SU-DHL-6 (cell line): ENCODE measurements around the gene OR52D1.

Experiments
- H2AFZ ChIP-seq: fragments of 200-600 bp; sonication (generic); 2 replicates; pipeline ENCODE4 v1.6.1; 2014; ENCODE audit warnings: low read depth, mild to moderate bottlenecking, moderate library complexity, mixed read lengths, antibody characterized with exemption, low read length; ENCODE audit not compliant: severe bottlenecking
- H3F3A ChIP-seq: fragments of 200-600 bp; shearing (Covaris generic); 2 replicates; pipeline ENCODE4 v1.6.0; 2016; ENCODE audit warnings: antibody characterized with exemption, mild to moderate bottlenecking; ENCODE audit not compliant: insufficient read depth
- H3K27ac ChIP-seq: fragments of 200-600 bp; sonication (generic); 2 replicates; pipeline ENCODE4 v1.5.1; 2016; ENCODE audit warnings: low read depth, mild to moderate bottlenecking, low read length, moderate library complexity, mixed read lengths
- H3K27me3 ChIP-seq: fragments of 200-600 bp; sonication (generic), shearing (Covaris generic); 2 replicates; pipeline ENCODE4 v1.6.0; 2014; ENCODE audit warnings: mild to moderate bottlenecking, low read length
- H3K36me3 ChIP-seq: fragments of 200-600 bp; sonication (generic); 2 replicates; pipeline ENCODE4 v1.6.1; 2014; ENCODE audit warnings: mild to moderate bottlenecking, low read length, mixed read lengths
- H3K4me2 ChIP-seq: fragments of 300-600, 200-600 bp; shearing (Covaris generic), sonication (generic); 2 replicates; pipeline ENCODE4 v1.6.0; 2014; ENCODE audit warnings: low read length, low read depth, mild to moderate bottlenecking; ENCODE audit not compliant: poor library complexity, severe bottlenecking
- H3K4me3 ChIP-seq: fragments of 200-600 bp; sonication (generic); 2 replicates; pipeline ENCODE4 v1.5.1; 2014; ENCODE audit warnings: antibody characterized with exemption, low read length, mild to moderate bottlenecking, mixed read lengths; ENCODE audit not compliant: insufficient read depth, poor library complexity, severe bottlenecking
- H3K79me2 ChIP-seq: fragments of 200-600 bp; sonication (generic); 2 replicates; pipeline ENCODE4 v1.6.1; 2014; ENCODE audit warnings: mild to moderate bottlenecking, low read length, moderate library complexity; ENCODE audit not compliant: insufficient read depth
- H3K9ac ChIP-seq: fragments of 200-600 bp; sonication (generic); 2 replicates; pipeline ENCODE4 v1.7.0; 2014; ENCODE audit warnings: mild to moderate bottlenecking, low read length
- H3K9me2 ChIP-seq: fragments of 200-600 bp; sonication (generic); replicated peaks from 2 replicates; pipeline ENCODE4 v1.6.1; 2014; ENCODE audit warnings: low read length; ENCODE audit not compliant: insufficient read depth
- H3K9me3 ChIP-seq: fragments of 200-600 bp; sonication (generic); 2 replicates; pipeline ENCODE4 v1.6.1; 2014; ENCODE audit warnings: low read length, mixed read lengths; ENCODE audit not compliant: insufficient read depth
- H4K20me1 ChIP-seq: fragments of 200-600 bp; sonication (generic); 2 replicates; pipeline ENCODE4 v1.6.1; 2014; ENCODE audit warnings: low read depth, mild to moderate bottlenecking, antibody characterized with exemption, low read length, moderate library complexity, mixed read lengths
- CTCF ChIP-seq: fragments of 200-600 bp; sonication (generic); IDR thresholded peaks from one replicate; pipeline ENCODE4 v1.5.1; 2017; ENCODE audit warnings: antibody characterized with exemption, mild to moderate bottlenecking, low read length, moderate library complexity; ENCODE audit not compliant: insufficient read depth, poor library complexity, severe bottlenecking
- EZH2phosphoT487 ChIP-seq: fragments of 200-600 bp; sonication (generic), shearing (Covaris generic); conservative IDR thresholded peaks from 2 replicates; pipeline ENCODE4 v1.6.1; 2018; ENCODE audit warnings: mild to moderate bottlenecking, antibody characterized with exemption, low read length, moderate library complexity, mixed read lengths

The OR52D1 gene

DNA sequence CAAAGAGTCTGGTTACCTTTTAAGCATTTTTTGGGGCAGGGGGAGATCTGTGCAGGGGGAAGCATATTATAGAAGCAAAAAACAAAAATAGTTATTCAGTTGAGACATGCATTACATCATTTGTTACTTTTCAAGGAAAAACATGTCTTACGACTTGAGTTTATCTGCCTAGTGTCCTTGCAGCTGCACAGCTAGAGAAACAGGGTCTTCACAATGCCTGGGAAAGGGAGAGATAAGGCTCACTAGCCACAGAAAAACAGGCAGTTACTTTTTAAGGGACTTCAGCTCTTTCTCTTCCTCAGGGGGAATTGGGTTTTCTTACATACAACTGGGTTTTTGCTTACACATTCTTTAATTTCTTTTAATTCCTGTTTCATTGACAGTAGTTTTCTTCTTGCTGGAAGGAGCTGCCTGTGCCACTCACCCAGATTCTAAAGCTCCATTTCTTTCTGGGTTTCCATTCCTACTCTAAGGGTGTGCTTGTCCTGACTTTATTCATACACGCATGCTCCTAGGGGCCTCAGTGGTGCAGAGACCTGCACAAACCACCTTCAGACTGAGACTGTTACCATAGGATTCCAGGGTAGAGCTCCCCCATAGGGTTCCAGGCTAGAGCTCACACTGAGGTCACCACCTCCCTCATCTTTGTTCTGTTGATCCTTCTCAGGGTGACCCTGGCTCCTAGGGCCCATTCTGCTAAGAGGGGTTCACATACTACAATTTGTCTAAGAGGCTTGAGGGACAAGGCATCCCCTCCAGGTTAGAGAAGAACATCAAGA, 42.8 kb downstream of the OR52D1 start:
- Histone ChIP-seq H3K27me3 (no peaks in the 10 kb centered on the region), H2AFZ (no peak overlapping the region), H3K36me3 (no peaks in the 10 kb centered on the region), H3K27ac (no peak overlapping the region), H3K9ac (no peak overlapping the region), H3K4me2 (no peak overlapping the region), H3K9me3 (no peaks in the 10 kb centered on the region), H3K9me2 (no peaks in the 10 kb centered on the region), H4K20me1 (no peaks in the 10 kb centered on the region), H3F3A (no peaks in the 10 kb centered on the region), H3K79me2 (no peaks in the 10 kb centered on the region), H3K4me3 (no peak overlapping the region)
- no peak for TF ChIP-seq CTCF
- TF ChIP-seq EZH2phosphoT487: no peak

- Histone ChIP-seq H3F3A (no peaks in the 10 kb centered on the region), H3K4me3 (no peak overlapping the region), H3K9me3 (no peaks in the 10 kb centered on the region), H2AFZ (no peak overlapping the region), H4K20me1 (no peaks in the 10 kb centered on the region), H3K9ac (no peak overlapping the region), H3K36me3 (no peaks in the 10 kb centered on the region), H3K79me2 (no peaks in the 10 kb centered on the region), H3K4me2 (no peak overlapping the region), H3K27me3 (no peaks in the 10 kb centered on the region), H3K9me2 (no peaks in the 10 kb centered on the region), H3K27ac (no peak overlapping the region)
- TF ChIP-seq CTCF (no peak), EZH2phosphoT487 (no peak)
Observed at GRCh38 chr11:5534046-5534445, 45.6 kb downstream of the OR52D1 start.

GRCh38 chr11:5536482-5536881, 48.0 kb downstream of the OR52D1 start:
- Histone ChIP-seq H3K4me2 (no peak overlapping the region), H3K9me3 (no peaks in the 10 kb centered on the region), H3K27ac (no peak overlapping the region), H3K9ac (no peak overlapping the region), H3K4me3 (no peak overlapping the region), H3K36me3 (no peaks in the 10 kb centered on the region), H3K9me2 (no peaks in the 10 kb centered on the region), H3K79me2 (no peaks in the 10 kb centered on the region), H3F3A (no peaks in the 10 kb centered on the region), H3K27me3 (no peaks in the 10 kb centered on the region), H2AFZ (no peak overlapping the region), H4K20me1 (no peaks in the 10 kb centered on the region)
- TF ChIP-seq CTCF (no peak), EZH2phosphoT487 (no peak)
